Measurements from ENCODE around the gene AGAP3. TPM values are rescaled to one million over a fixed set of nuclear protein-coding genes. Genes with fewer than 3 reads are reported as not detected.

Gene AGAP3
- total RNA-seq, 2 donors from 2014 or later = 29.8 to 42.1 TPM

DNA sequence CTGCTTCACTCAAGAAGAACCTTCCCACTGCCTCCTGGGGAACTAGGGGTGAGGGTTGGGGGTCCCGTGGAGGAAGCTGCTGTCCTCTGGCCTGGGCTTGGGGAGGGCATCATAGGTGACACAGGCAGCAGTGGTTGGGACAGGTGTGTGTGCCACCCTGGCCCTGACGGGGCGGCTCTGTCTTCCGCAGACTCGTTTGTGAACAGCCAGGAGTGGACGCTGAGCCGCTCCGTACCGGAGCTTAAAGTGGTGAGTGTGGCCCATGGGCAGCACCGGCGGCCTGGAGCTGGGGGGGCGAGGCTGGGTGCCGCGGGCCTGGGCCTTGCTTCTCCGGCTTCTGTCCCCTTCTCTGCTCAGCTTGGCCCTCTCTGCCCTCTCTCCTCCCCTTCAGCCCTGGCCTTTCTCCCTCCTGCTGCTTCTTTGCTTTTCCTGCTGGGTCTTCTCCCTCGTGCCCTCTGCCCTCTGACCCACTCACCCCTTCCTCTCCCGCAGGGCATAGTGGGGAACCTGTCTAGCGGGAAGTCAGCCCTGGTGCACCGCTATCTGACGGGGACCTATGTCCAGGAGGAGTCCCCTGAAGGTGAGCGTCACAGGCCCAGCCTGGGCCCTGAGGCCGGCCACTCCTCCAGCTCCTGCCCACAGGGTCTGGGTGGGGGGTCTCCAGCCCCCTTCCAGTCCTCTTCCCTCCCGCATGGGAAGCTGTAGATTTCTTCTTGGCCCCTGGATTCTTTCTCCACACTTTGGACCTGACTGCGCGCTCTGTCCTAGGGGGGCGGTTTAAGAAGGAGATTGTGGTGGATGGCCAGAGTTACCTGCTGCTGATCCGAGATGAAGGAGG is 30.5 kb downstream of the AGAP3 start:
- Histone ChIP-seq H3K4me3 (no peak overlapping the region), H3K27ac (no peak overlapping the region), H3K27me3 (no peaks in the 10 kb centered on the region), H3K9me3 (no peaks in the 10 kb centered on the region), H3K36me3 (peaks cover 39% of the 10 kb centered on the region), H3K4me1 (peaks cover 0 to 16% of the 10 kb centered on the region in 2 donors)
- TF ChIP-seq, protein P1, sequence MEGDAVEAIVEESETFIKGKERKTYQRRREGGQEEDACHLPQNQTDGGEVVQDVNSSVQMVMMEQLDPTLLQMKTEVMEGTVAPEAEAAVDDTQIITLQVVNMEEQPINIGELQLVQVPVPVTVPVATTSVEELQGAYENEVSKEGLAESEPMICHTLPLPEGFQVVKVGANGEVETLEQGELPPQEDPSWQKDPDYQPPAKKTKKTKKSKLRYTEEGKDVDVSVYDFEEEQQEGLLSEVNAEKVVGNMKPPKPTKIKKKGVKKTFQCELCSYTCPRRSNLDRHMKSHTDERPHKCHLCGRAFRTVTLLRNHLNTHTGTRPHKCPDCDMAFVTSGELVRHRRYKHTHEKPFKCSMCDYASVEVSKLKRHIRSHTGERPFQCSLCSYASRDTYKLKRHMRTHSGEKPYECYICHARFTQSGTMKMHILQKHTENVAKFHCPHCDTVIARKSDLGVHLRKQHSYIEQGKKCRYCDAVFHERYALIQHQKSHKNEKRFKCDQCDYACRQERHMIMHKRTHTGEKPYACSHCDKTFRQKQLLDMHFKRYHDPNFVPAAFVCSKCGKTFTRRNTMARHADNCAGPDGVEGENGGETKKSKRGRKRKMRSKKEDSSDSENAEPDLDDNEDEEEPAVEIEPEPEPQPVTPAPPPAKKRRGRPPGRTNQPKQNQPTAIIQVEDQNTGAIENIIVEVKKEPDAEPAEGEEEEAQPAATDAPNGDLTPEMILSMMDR (IDR thresholded peaks at IDR 0.05) = no peak
- DNase-seq (ENCODE audit: low spot score) = no peak

DNA sequence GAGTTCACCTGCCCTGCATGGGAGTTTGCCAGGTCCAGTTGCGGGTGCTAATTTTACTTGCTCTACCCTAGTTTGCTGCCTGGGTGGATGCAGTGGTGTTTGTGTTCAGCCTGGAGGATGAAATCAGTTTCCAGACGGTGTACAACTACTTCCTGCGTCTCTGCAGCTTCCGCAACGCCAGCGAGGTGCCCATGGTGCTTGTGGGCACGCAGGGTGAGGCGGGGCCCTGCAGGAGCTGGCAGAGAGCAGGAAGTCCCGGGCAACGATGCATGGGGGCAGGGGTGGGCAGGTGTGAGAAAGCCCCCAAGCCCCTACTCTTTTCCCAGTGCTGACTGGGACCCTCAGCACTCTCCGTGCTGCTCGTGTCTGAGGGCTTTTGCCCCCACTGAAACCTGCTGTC is 31.3 kb downstream of the AGAP3 start:
- TF ChIP-seq, protein P1 (IDR thresholded peaks at IDR 0.05) = no peak
- DNase-seq (ENCODE audit: low spot score) = no peak
- Histone ChIP-seq H3K36me3 (peaks cover 40% of the 10 kb centered on the region), H3K4me1 (peaks cover 0 to 16% of the 10 kb centered on the region in 2 donors), H3K27ac (no peak overlapping the region), H3K4me3 (no peak overlapping the region), H3K27me3 (no peaks in the 10 kb centered on the region), H3K9me3 (no peaks in the 10 kb centered on the region)

DNA sequence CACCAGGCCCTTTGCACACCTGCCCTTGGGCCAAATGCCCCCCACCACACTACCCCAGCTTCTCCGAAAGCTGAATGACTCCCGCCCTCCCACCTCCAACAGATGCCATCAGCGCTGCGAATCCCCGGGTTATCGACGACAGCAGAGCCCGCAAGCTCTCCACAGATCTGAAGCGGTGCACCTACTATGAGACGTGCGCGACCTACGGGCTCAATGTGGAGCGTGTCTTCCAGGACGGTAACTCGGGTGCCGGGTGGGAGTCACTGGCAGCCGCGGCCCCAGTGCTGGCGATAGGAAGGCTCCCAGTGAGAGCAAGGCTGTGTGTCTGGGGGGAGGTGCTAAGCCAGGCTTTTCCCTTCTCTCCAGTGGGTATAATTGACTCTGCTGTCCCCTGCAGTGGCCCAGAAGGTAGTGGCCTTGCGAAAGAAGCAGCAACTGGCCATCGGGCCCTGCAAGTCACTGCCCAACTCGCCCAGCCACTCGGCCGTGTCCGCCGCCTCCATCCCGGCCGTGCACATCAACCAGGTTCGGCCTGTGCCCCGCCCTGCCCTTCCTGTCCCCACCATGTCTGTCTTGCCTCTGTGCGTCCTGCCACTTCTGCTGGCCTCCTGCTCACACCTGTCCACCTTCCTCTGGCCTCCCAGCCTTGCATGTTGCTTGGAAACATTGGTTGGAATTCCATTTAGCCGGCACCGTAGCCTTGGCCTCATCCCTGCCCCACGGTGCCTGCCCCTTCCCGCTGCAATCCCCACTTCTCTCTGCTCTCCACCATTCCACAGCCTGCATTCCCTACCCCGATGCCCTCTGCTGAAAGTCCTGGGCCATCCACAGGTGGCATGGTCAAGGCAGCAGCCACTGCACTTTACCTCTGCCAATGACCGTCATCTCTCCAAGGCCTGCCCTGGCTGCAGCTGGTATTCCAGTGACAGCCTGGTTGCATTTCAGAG is 32.1 kb downstream of the AGAP3 start:
- Histone ChIP-seq H3K36me3 (peaks cover 48% of the 10 kb centered on the region), H3K9me3 (no peaks in the 10 kb centered on the region), H3K4me3 (no peak overlapping the region), H3K27me3 (no peaks in the 10 kb centered on the region), H3K27ac (no peak overlapping the region), H3K4me1 (peaks cover 0 to 16% of the 10 kb centered on the region in 2 donors)
- TF ChIP-seq, protein P1 (IDR thresholded peaks at IDR 0.05) = no peak
- DNase-seq (ENCODE audit: low spot score) = no peak

DNA sequence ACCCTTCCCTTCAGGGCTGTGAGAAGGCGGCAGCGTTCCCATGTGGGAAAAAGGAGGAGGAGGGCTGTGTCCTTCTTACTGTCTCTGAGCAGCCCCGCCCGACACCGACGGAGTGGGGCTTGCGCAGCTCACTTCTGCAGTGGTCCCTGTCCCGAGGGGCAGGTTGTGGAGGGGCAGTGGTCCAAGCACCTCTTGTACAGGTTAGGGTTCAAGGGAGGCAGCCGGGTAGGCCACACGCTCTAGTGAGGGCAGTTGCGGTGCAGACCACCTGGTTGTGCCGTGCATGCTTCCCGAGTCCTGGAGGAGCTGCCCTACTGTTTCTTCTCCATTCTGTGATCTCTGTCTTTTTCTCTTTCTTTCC is 32.8 kb downstream of the AGAP3 start:
- H3K36me3 ChIP-seq = peaks cover 51% of the 10 kb centered on the region
- no peaks in the 10 kb centered on the region for H3K27me3 ChIP-seq
- TF ChIP-seq, protein P1 (IDR thresholded peaks at IDR 0.05) = no peak

DNA sequence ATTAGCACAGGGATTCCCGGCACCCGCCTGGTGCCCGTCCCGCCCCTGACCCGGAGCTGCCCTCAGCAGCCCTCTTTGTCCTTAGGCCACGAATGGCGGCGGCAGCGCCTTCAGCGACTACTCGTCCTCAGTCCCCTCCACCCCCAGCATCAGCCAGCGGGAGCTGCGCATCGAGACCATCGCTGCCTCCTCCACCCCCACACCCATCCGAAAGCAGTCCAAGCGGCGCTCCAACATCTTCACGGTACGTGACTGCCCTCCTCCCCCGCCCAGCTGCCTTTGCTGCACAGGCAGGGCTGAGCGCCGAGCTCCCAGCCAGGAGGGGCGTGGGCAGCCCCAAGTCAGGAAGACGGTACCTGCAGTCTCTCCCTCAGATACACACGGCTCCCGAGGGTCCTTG is 33.6 kb downstream of the AGAP3 start:
- Histone ChIP-seq H3K27me3 (no peaks in the 10 kb centered on the region), H3K27ac (no peak overlapping the region), H3K36me3 (peaks cover 51% of the 10 kb centered on the region), H3K4me3 (no peak overlapping the region), H3K9me3 (no peaks in the 10 kb centered on the region), H3K4me1 (peaks cover 0 to 10% of the 10 kb centered on the region in 2 donors)
- TF ChIP-seq, protein P1 (IDR thresholded peaks at IDR 0.05) = no peak
- DNase-seq (ENCODE audit: low spot score) = no peak

More for the DNA sequence above, 32.8 kb downstream of the AGAP3 start:
- no peak overlapping the region for H3K4me3 ChIP-seq
- no peaks in the 10 kb centered on the region for H3K9me3 ChIP-seq
- no peak for DNase-seq (ENCODE audit: low spot score)
- H3K27ac ChIP-seq = no peak overlapping the region
- peaks cover 0 to 13% of the 10 kb centered on the region in 2 donors for H3K4me1 ChIP-seq

All from right atrium auricular region (tissue), 2 donors.